Mucosa of rectum (tissue), 2 donors: ENCODE measurements around the gene TMEM203.

Experiments
- H3K27ac ChIP-seq, 2 donors: one replicate each; pipeline ENCODE4 v1.7.0; 2013; ENCODE audit warnings: inconsistent platforms in 2 of 2, low read depth in 2 of 2, low read length in 2 of 2
- H3K27me3 ChIP-seq, 2 donors: one replicate each; pipeline ENCODE4 v1.7.0; 2013; ENCODE audit warnings: low read length in 2 of 2; ENCODE audit not compliant: control insufficient read depth in 2 of 2, insufficient read depth in 2 of 2
- H3K36me3 ChIP-seq, 2 donors: one replicate each; pipeline ENCODE4 v1.7.0; 2013; ENCODE audit warnings: low read length in 2 of 2; ENCODE audit not compliant: control insufficient read depth in 2 of 2, insufficient read depth in 2 of 2
- H3K4me1 ChIP-seq, 2 donors: one replicate each; pipeline ENCODE4 v1.7.0; 2013; ENCODE audit warnings: low read length in 2 of 2, mild to moderate bottlenecking in 1 of 2; ENCODE audit not compliant: control insufficient read depth in 2 of 2, insufficient read depth in 2 of 2
- H3K4me3 ChIP-seq, 2 donors: one replicate each; pipeline ENCODE4 v1.7.0; 2013; ENCODE audit warnings: low read length in 2 of 2
- H3K9ac ChIP-seq, 2 donors: one replicate each; pipeline ENCODE4 v1.7.0; 2013; ENCODE audit warnings: low read length in 2 of 2, low read depth in 1 of 2, mild to moderate bottlenecking in 1 of 2
- H3K9me3 ChIP-seq, 2 donors: one replicate each; pipeline ENCODE4 v1.7.0; 2013; ENCODE audit warnings: low read length in 2 of 2; ENCODE audit not compliant: control insufficient read depth in 2 of 2
- donor health status: healthy.
- donor health status: Normal muscosa, but diverticular disease.

The TMEM203 gene

DNA sequence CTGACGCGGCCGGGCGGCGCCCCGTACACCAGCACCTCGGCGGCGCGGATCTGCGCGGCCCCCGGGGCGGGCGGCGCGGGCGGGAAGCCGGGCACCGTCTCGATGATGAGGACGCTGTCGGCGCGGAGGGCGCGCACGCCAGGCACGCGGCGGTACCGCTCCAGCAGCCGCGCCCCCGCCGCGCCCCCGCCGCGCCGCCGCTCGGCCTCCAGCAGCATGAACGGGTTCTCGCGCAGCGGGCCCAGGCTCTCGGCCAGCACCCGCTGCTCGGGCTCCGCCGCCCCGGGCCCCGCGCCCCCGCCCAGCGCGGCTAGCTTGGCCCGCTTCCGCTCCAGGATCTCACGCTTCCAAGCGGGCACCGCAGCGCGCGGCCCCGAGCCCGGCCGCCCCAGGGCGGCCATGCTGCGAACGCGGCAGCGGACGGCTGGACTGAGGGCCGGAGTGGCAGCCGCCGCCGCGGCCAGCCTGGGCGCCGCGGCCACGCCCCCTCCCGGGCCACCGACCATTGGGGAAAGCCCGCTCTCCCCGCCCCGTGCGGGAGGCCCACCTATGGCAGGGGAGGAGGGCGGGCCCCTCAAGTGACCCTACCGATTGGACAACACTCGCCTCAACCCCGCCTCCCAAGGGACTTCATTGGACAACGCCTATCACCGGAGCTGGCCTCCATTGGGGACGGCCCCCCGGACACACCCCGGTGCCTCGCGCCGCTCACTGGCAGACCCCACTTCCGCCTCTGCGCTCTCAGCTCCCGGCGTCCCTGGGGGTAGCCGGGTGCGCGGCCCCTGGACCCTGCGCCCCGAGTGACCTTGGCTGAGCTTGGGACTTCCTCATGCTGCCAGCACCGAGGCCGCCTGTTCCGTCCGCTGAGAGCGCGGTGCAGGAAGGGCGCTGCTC lies 4.9 kb downstream of the TMEM203 start, which contains the start of gene TPRN:
TSS of gene TPRN (minus strand) at position 431 of the 894 bp plus-strand sequence. CDS start at position 401, 30 bp downstream.
- peak within 1 kb of the TSS; percentile 83 for H3K9ac ChIP-seq
- H3K27ac ChIP-seq = peak within 1 kb of the TSS; percentile 96 to 97
- peaks cover 58 to 59% of the 10 kb centered on the region in 2 donors for H3K4me1 ChIP-seq

DNA sequence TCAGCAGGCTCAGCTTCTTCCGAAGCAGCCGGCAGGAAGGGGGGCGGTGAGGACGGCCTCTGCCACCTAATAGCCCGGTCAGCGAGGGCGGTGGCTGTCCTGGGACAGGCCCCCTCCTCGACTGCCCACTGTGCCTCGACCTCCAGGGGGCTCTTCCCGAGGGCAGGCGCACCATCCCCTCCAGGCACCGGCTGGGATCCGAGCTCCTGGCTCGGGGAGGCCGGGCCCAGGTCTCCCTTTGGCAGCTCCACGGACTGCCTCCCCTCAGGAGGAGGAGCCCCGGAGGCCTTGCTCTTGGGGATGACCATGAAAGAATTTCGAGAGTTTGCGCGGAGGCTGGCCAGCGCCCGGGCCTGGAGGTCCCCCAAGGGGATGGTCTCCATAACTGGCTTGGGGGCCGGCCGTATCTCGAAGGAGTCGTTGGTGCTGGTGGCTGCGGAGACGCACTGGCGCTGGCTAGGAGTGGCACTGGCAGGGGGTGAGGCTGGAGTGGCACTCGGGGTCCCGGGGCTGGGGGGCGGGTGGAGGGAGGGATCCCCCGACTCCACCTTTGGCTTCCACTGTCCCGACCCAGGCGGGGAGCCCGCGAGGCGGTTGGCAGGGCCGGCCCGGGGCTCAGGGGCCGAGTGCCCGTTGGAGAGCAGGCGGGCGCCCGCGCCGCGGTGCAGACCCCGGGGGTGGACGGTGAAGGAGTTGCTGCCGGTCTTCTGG lies 5.9 kb downstream of the TMEM203 start:
- peak overlapping the region; percentile 83 for H3K9ac ChIP-seq

More for the DNA sequence above, 4.9 kb downstream of the TMEM203 start, which contains the start of gene TPRN:
- H3K9me3 ChIP-seq = no peaks in the 10 kb centered on the region
- H3K4me3 ChIP-seq = peak within 1 kb of the TSS; percentile 67 to 81
- no peaks in the 10 kb centered on the region for H3K36me3 ChIP-seq
- H3K27me3 ChIP-seq = no peaks in the 10 kb centered on the region

DNA sequence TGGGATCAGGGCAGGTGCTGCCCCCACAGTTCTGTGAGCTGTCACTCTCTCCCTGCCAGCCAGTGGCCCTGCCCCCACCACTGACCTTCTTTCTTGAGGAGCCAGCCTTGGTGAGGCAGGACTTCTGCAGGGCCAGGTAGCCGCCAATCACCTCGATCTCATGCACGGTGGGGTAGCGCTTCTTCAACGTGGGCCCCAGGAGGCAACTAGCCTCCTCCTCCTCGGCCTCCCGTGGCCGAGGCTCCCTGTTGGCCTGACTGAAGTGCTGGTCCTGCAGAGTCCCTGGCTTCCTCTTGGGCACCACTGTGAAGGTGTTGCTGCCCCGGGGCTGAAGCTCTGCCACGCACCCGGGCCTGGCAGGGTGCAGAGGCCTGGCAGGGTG lies 6.6 kb downstream of the TMEM203 start:
- H3K27ac ChIP-seq = peak overlapping the region; percentile 96 to 97
- no peaks in the 10 kb centered on the region for H3K27me3 ChIP-seq
- peaks cover 59 to 64% of the 10 kb centered on the region in 2 donors for H3K4me1 ChIP-seq
- no peaks in the 10 kb centered on the region for H3K36me3 ChIP-seq
- H3K9ac ChIP-seq = peak overlapping the region; percentile 83
- peak overlapping the region; percentile 67 to 72 for H3K4me3 ChIP-seq
- H3K9me3 ChIP-seq = no peaks in the 10 kb centered on the region

More for the DNA sequence above, 5.9 kb downstream of the TMEM203 start:
- H3K4me1 ChIP-seq = peaks cover 59 to 64% of the 10 kb centered on the region in 2 donors
- peak overlapping the region; percentile 96 to 97 for H3K27ac ChIP-seq
- H3K4me3 ChIP-seq = peak overlapping the region; percentile 67 to 72
- H3K9me3 ChIP-seq = no peaks in the 10 kb centered on the region
- no peaks in the 10 kb centered on the region for H3K36me3 ChIP-seq
- H3K27me3 ChIP-seq = no peaks in the 10 kb centered on the region

DNA sequence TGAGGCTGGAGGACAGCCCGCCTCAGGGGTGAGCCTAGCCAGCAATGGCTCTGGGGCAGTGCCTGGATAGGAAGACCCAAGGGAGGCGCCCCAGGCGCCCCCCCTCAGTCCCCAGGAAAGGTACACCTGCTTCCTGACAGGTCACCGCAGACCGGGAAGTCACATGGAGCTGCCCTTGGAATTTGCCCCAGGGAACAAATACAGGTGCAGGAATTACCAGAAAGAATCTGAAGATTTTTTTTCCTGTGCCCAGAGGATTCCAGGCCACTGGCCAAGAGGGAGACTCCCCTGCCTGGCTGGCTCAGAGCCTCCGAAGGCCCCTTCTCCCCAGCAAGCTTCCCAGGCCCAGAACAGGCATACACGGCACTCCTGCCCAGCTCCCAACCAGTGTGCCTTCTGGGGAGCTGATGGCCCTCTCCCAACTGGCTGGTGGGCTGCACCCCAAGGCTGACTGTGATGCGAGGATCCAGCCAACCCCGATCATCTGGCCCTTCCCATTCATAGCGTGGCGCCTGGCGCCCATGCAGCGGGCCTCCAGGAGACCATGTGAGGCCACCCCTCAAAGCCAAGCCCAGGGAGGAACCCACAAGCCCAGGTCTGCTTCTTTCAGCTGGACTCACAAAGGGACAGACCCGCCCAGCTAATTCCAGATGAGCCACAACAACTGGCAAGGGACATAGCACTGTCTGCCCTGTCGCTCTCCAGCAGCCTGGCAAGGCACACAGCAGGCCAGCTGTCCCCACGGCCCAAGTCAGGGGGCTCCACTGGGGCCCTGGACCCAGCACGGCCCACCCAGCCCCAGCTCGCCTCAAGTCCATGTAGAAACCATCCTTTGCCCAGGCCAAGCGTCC lies 7.2 kb downstream of the TMEM203 start:
- H3K4me3 ChIP-seq = peak overlapping the region; percentile 67 to 72
- peak overlapping the region; percentile 96 to 97 for H3K27ac ChIP-seq
- peak overlapping the region; percentile 83 for H3K9ac ChIP-seq
- no peaks in the 10 kb centered on the region for H3K36me3 ChIP-seq
- H3K4me1 ChIP-seq = peaks cover 56 to 60% of the 10 kb centered on the region in 2 donors
- no peaks in the 10 kb centered on the region for H3K27me3 ChIP-seq
- H3K9me3 ChIP-seq = no peaks in the 10 kb centered on the region

DNA sequence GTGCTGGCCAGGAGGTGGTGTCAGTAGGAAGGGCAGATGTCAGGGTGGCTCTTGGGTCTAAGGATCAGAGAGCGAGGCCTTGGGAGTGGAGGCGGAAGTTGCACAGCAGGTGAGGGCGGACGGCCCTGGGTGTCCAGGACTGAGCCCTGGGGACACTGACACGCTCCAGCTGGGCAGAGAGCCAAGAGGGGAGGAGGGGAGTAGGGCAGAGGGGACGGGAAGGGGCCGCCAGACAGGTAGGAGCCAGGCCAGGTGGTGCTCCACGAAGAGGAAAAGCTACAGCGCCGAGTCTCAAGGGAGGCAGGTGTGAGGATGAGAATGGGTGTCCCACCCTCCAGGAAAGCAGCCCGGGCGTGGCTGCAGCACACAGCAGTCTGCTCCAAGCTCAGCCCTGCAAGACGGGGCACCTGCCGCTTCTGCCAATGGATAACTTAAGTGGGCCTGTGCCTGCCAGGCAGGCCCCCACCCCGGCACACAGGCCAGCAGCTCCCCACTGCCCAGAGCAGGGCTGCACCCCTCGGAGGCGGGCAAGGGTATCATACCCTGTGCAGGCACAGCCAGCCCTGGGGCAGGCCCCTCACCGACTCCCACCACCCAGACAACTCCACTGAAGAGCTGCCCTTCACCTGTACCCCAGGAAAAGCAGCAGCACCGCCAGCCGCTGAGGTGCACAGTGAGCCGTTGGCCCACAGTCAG lies 9.8 kb downstream of the TMEM203 start:
- Histone ChIP-seq H3K4me1 (peaks cover 53 to 54% of the 10 kb centered on the region in 2 donors), H3K9me3 (no peaks in the 10 kb centered on the region), H3K36me3 (peaks cover 19 to 20% of the 10 kb centered on the region in 2 donors), H3K4me3 (peak overlapping the region; percentile 55 to 57), H3K9ac (peak overlapping the region; percentile 60 to 65), H3K27me3 (no peaks in the 10 kb centered on the region), H3K27ac (peak overlapping the region; percentile 96 to 97)

DNA sequence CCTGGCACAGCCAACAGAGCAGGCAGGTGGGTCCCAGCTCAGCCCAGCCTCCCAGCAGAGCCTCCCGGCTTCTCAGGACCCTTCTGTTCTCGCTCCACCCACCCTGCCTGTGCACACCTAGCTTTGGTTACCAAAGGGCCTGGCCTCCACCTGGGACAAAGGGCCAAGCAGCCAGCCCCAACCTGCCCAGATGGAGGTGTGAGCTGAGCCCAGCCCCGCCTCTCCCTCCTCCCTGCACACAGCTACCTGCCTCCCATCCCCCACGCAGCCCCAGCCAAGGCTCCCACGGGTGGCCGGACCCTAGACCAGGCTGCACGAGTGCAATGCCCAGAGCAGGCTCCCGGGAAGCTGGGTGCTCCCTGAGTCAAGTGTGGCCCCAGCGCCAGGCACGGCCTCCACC lies 10.5 kb downstream of the TMEM203 start:
- peak overlapping the region; percentile 55 to 57 for H3K4me3 ChIP-seq
- peak overlapping the region; percentile 96 to 97 for H3K27ac ChIP-seq
- H3K36me3 ChIP-seq = peaks cover 25 to 26% of the 10 kb centered on the region in 2 donors

DNA sequence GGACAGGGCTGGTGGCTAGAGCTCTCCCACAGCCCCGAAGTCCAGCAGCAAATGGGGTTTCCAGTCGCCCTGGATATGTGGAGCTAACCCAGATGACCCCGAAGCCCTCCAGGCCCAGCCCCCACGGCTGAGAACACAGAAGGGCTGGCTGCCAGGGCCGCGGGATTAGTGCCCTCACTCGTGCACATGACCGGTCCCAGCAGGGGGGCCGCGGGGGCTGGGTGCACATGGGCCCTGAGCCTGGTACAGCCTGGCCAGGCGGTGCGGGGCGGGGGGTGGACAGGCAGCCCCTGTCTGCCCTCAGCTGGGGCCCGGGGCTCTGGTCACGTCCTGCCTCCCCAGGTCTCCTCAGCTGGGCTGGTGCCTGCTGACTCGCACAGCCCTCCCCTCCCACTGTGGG lies 11.1 kb downstream of the TMEM203 start:
- peaks cover 26 to 27% of the 10 kb centered on the region in 2 donors for H3K36me3 ChIP-seq
- H3K4me1 ChIP-seq = peaks cover 60 to 66% of the 10 kb centered on the region in 2 donors
- H3K4me3 ChIP-seq = peak overlapping the region; percentile 55 to 57
- H3K9me3 ChIP-seq = no peaks in the 10 kb centered on the region
- no peaks in the 10 kb centered on the region for H3K27me3 ChIP-seq
- H3K9ac ChIP-seq = peak overlapping the region; percentile 24 to 65
- H3K27ac ChIP-seq = peak overlapping the region; percentile 96 to 97

More for the DNA sequence above, 10.5 kb downstream of the TMEM203 start:
- peaks cover 58 to 62% of the 10 kb centered on the region in 2 donors for H3K4me1 ChIP-seq
- H3K27me3 ChIP-seq = no peaks in the 10 kb centered on the region
- H3K9me3 ChIP-seq = no peaks in the 10 kb centered on the region
- H3K9ac ChIP-seq = peak overlapping the region; percentile 60 to 65

DNA sequence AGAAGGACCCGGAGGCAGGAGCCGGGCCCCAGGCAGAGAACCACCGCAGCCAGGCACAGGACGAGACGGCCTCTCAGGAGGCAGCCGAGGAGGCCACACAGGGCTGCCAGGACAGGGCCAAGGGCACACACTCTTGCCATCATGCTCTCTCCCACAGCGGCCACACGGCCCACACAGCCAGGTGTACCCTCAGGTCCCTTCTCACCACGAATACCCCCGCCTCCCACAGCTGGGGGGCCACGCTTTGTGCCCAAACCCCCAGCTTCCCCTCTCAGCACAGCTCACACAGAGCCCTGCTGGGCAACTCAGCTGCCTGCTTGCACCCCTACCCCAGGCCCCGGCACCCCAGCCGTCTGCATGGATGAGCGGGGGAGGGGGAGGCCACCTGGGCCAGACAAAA lies 11.7 kb downstream of the TMEM203 start:
- Histone ChIP-seq H3K4me3 (no peak overlapping the region), H3K9me3 (no peaks in the 10 kb centered on the region), H3K36me3 (peaks cover 26 to 27% of the 10 kb centered on the region in 2 donors), H3K27ac (no peak overlapping the region), H3K9ac (no peak overlapping the region), H3K27me3 (no peaks in the 10 kb centered on the region), H3K4me1 (peaks cover 57 to 67% of the 10 kb centered on the region in 2 donors)

DNA sequence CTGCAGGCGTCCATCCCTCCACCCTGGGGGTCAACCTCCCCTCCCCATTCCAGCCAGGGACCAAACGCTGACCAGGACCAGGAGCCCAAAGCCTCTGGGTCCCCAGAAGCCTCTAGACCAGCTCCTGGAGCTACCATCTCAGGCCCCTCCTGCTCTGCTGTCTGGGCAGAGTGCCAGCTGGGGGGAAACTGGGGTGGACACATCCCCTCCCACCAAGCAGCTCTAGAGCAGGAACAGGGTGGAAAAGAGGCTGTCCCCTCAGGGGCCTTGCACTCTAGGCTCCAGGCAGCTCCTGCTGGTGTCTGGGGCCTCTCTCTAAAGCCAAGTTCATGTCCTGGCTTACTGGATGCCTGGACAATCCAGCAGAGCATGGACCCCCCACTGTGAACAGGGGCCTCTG lies 12.6 kb downstream of the TMEM203 start:
- no peak overlapping the region for H3K9ac ChIP-seq

More for the DNA sequence above, 12.6 kb downstream of the TMEM203 start:
- H3K27me3 ChIP-seq = no peaks in the 10 kb centered on the region
- peaks cover 52 to 61% of the 10 kb centered on the region in 2 donors for H3K4me1 ChIP-seq
- H3K27ac ChIP-seq = no peak overlapping the region
- no peak overlapping the region for H3K4me3 ChIP-seq
- H3K9me3 ChIP-seq = no peaks in the 10 kb centered on the region
- H3K36me3 ChIP-seq = peaks cover 26 to 27% of the 10 kb centered on the region in 2 donors
